A549 (cell line): ENCODE measurements around the gene MGRN1.

ENCODE experiments used
- ELK1 ChIP-seq: fragments of 150-350 bp; IDR thresholded peaks from 2 replicates; pipeline ENCODE4 v1.6.1; 2014; ENCODE audit warnings: low read depth, mild to moderate bottlenecking, low read length
- EP300 ChIP-seq, 2 experiments: fragments of >200 bp; sonication (Bioruptor Twin); formaldehyde crosslinking; IDR thresholded peaks; 2 replicates in 1 of 2; 3 replicates in 1 of 2; pipeline ENCODE4 v1.6.1; 2016 to 2017
- FOXS1 ChIP-seq: fragments of 250-450 bp; sonication (Bioruptor Pico); IDR thresholded peaks from 2 replicates; pipeline ENCODE4 v1.5.0; 2020; ENCODE audit warnings: mild to moderate bottlenecking, moderate library complexity
- KDM1A ChIP-seq: fragments of 200-600 bp; sonication (generic); IDR thresholded peaks from 2 replicates; pipeline ENCODE4 v1.6.1; 2016; ENCODE audit warnings: low read depth, mild to moderate bottlenecking
- POLR2AphosphoS2 ChIP-seq: conservative IDR thresholded peaks from 2 replicates; pipeline ENCODE4 v1.6.1; 2012; ENCODE audit warnings: low read length, improper control_type of control experiment, inconsistent platforms
- RARB ChIP-seq: fragments of 250-450 bp; sonication (Bioruptor Pico); IDR thresholded peaks from 2 replicates; pipeline ENCODE4 v1.8.0; 2021; ENCODE audit warnings: mild to moderate bottlenecking, moderate library complexity
- ZFP36 ChIP-seq: fragments of 450-650 bp; IDR thresholded peaks from 2 replicates; pipeline ENCODE4 v1.6.1; 2014; ENCODE audit warnings: borderline replicate concordance; ENCODE audit not compliant: partially characterized antibody
- TF ChIP-seq, protein P1 (sequence below): fragments of >200 bp; sonication (Bioruptor Twin); formaldehyde crosslinking; IDR thresholded peaks from 3 replicates; pipeline ENCODE4 v1.5.1; 2016

- TF ChIP-seq, protein P1, sequence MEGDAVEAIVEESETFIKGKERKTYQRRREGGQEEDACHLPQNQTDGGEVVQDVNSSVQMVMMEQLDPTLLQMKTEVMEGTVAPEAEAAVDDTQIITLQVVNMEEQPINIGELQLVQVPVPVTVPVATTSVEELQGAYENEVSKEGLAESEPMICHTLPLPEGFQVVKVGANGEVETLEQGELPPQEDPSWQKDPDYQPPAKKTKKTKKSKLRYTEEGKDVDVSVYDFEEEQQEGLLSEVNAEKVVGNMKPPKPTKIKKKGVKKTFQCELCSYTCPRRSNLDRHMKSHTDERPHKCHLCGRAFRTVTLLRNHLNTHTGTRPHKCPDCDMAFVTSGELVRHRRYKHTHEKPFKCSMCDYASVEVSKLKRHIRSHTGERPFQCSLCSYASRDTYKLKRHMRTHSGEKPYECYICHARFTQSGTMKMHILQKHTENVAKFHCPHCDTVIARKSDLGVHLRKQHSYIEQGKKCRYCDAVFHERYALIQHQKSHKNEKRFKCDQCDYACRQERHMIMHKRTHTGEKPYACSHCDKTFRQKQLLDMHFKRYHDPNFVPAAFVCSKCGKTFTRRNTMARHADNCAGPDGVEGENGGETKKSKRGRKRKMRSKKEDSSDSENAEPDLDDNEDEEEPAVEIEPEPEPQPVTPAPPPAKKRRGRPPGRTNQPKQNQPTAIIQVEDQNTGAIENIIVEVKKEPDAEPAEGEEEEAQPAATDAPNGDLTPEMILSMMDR = no peak
- TF ChIP-seq RARB (CRISPR knock-in tag) (no peak), EP300 (IDR thresholded peaks at IDR 0.05) (no peak), ELK1 (no peak), POLR2AphosphoS2 (no peak), FOXS1 (CRISPR knock-in tag) (no peak), ZFP36 (no peak), KDM1A (no peak)
Measured at GRCh38 chr16:4606354-4606753, 18.3 kb upstream of the MGRN1 start.
